Astrocyte (in vitro differentiated cells and primary cell): ENCODE results near the gene VPS13D.

Experiments
- CTCF ChIP-seq: IDR thresholded peaks from 2 replicates; pipeline ENCODE4 v1.5.1; 2011; ENCODE audit warnings: low read depth, mild to moderate bottlenecking, inconsistent platforms, low read length, moderate library complexity; ENCODE audit not compliant: insufficient read depth
- EZH2 ChIP-seq: IDR thresholded peaks from 2 replicates; pipeline ENCODE4 v1.6.1; 2012; ENCODE audit warnings: mild to moderate bottlenecking, low read length, inconsistent platforms; ENCODE audit not compliant: insufficient read depth

- TF ChIP-seq CTCF = no peak
- TF ChIP-seq EZH2 = no peak
These were observed 157.8 kb downstream of the VPS13D start for GRCh38 chr1:12387641-12388040.
